Mesothelial cell of epicardium (in vitro differentiated cells): Measurements from ENCODE around the gene ZFAND2A. TPM values are rescaled to one million over a fixed set of nuclear protein-coding genes. Genes with fewer than 3 reads are reported as not detected.
"Not testable (repeated sequence)": the region's sequence is repeated elsewhere in the genome, so short reads cannot be mapped to it uniquely, and the experiment has no call there.

Source experiments
- DNase-seq, 2 experiments: peaks; one replicate each; pipeline ENCODE4 v3.0.0; 2021; ENCODE audit warnings: low spot score in 2 of 2; ENCODE audit not compliant: unreplicated experiment in 2 of 2
- H3K27ac Mint-ChIP-seq: 2 replicates; pipeline ENCODE4 v1.8.0; 2021; ENCODE audit warnings: mixed read lengths
- H3K27me3 Mint-ChIP-seq: 2 replicates; pipeline ENCODE4 v1.8.0; 2021; ENCODE audit warnings: low read depth, mixed read lengths
- H3K36me3 Mint-ChIP-seq: 2 replicates; pipeline ENCODE4 v1.8.0; 2021; ENCODE audit warnings: mixed read lengths
- H3K4me1 Mint-ChIP-seq: 2 replicates; pipeline ENCODE4 v1.8.0; 2021; ENCODE audit warnings: mixed read lengths
- H3K4me3 Mint-ChIP-seq: 2 replicates; pipeline ENCODE4 v1.8.0; 2021; ENCODE audit warnings: mild to moderate bottlenecking, moderate library complexity, mixed read lengths
- H3K9me3 Mint-ChIP-seq: 2 replicates; pipeline ENCODE4 v1.8.0; 2021; ENCODE audit warnings: mixed read lengths
- CTCF ChIP-seq: fragments of 200-600 bp; sonication (generic); IDR thresholded peaks from one replicate; pipeline ENCODE4 v1.5.0; 2021; ENCODE audit warnings: antibody characterized with exemption; ENCODE audit not compliant: unreplicated experiment
- total RNA-seq: library from RNA; stranded (reverse); gene quantifications from 3 replicates; pipeline ENCODE4 v1.2.1, GENCODE V29; 2021

Gene ZFAND2A
- 15.3 to 16.3 TPM (median 15.6 TPM) in 3 replicates for total RNA-seq

- H3K4me3 Mint-ChIP-seq: peak within 1 kb of the TSS; percentile 83
- H3K4me1 Mint-ChIP-seq: peaks cover 22% of the 10 kb centered on the region
- H3K27ac Mint-ChIP-seq: peak within 1 kb of the TSS; percentile 91
- no peak for TF ChIP-seq CTCF
- peak; percentile 98 to 99 for DNase-seq
- H3K27me3 Mint-ChIP-seq: no peaks in the 10 kb centered on the region
- H3K9me3 Mint-ChIP-seq: no peaks in the 10 kb centered on the region
- H3K36me3 Mint-ChIP-seq: peaks cover 6% of the 10 kb centered on the region
Measured at GRCh38 chr7:1159891-1160669, at the start of gene ZFAND2A. TSS of gene ZFAND2A (minus strand) at chr7:1160196. CDS start at chr7:1158212, 1,984 bp downstream.

GRCh38 chr7:1209097-1209496, 49.1 kb upstream of the ZFAND2A start:
- no peaks in the 10 kb centered on the region for H3K36me3 Mint-ChIP-seq
- TF ChIP-seq CTCF: no peak
- no peak for DNase-seq
- peaks cover 43% of the 10 kb centered on the region for H3K27me3 Mint-ChIP-seq
- H3K27ac Mint-ChIP-seq: no peak overlapping the region
- H3K4me3 Mint-ChIP-seq: no peak overlapping the region
- H3K4me1 Mint-ChIP-seq: peaks cover 21% of the 10 kb centered on the region
- H3K9me3 Mint-ChIP-seq: no peaks in the 10 kb centered on the region

- Mint-ChIP-seq H3K27me3 (peaks cover 37% of the 10 kb centered on the region), H3K4me1 (peaks cover 14% of the 10 kb centered on the region)
- H3K9me3 Mint-ChIP-seq, H3K4me3 Mint-ChIP-seq, H3K36me3 Mint-ChIP-seq, H3K27ac Mint-ChIP-seq, DNase-seq: not testable (repeated sequence)
Measured at GRCh38 chr7:1205742-1206141, 45.7 kb upstream of the ZFAND2A start.

- no peak overlapping the region for H3K27ac Mint-ChIP-seq
- H3K4me1 Mint-ChIP-seq: peaks cover 9% of the 10 kb centered on the region
- H3K4me3 Mint-ChIP-seq: no peak overlapping the region
- TF ChIP-seq CTCF: no peak
- H3K9me3 Mint-ChIP-seq: no peaks in the 10 kb centered on the region
- DNase-seq: no peak
- peaks cover 39% of the 10 kb centered on the region for H3K27me3 Mint-ChIP-seq
- H3K36me3 Mint-ChIP-seq: no peaks in the 10 kb centered on the region
Measured at GRCh38 chr7:1204460-1205140, 44.6 kb upstream of the ZFAND2A start.

GRCh38 chr7:1202914-1203313, 42.9 kb upstream of the ZFAND2A start:
- not testable (repeated sequence) for H3K36me3 Mint-ChIP-seq

GRCh38 chr7:1201916-1202315, 41.9 kb upstream of the ZFAND2A start:
- Mint-ChIP-seq H3K4me3 (no peak overlapping the region), H3K27me3 (peaks cover 40% of the 10 kb centered on the region), H3K9me3 (no peaks in the 10 kb centered on the region), H3K36me3 (no peaks in the 10 kb centered on the region), H3K4me1 (peaks cover 4% of the 10 kb centered on the region), H3K27ac (no peak overlapping the region)
- no peak for TF ChIP-seq CTCF
- no peak for DNase-seq

More at GRCh38 chr7:1202914-1203313, 42.9 kb upstream of the ZFAND2A start:
- H3K27ac Mint-ChIP-seq, H3K4me3 Mint-ChIP-seq, DNase-seq, H3K9me3 Mint-ChIP-seq, H3K4me1 Mint-ChIP-seq: not testable (repeated sequence)
- peaks cover 39% of the 10 kb centered on the region for H3K27me3 Mint-ChIP-seq
